Measurements from ENCODE around the gene CTBP2.

DNA sequence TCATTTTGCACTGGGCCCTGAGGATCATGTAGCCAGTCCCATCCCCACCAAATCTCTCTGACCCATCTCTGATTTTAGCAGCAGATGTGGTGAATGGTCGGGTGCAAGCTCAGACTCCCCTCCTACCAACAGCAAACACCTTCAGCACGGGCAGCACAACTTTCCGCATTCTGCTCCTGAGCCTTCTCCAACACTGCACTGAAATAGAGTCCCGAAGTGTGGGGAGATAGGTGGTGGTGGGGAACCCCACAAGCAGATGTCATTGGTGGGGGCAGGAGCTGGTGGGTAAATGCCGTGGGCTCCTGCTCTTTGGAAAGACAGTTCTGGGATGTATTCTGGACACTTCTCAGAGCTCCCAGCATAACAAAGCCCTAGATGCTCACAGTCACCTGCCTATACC is 9.6 kb upstream of the CTBP2 start:
- TF ChIP-seq, protein P1, sequence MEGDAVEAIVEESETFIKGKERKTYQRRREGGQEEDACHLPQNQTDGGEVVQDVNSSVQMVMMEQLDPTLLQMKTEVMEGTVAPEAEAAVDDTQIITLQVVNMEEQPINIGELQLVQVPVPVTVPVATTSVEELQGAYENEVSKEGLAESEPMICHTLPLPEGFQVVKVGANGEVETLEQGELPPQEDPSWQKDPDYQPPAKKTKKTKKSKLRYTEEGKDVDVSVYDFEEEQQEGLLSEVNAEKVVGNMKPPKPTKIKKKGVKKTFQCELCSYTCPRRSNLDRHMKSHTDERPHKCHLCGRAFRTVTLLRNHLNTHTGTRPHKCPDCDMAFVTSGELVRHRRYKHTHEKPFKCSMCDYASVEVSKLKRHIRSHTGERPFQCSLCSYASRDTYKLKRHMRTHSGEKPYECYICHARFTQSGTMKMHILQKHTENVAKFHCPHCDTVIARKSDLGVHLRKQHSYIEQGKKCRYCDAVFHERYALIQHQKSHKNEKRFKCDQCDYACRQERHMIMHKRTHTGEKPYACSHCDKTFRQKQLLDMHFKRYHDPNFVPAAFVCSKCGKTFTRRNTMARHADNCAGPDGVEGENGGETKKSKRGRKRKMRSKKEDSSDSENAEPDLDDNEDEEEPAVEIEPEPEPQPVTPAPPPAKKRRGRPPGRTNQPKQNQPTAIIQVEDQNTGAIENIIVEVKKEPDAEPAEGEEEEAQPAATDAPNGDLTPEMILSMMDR (IDR thresholded peaks at IDR 0.05) = no peak
- no peak for TF ChIP-seq POLR2A (IDR thresholded peaks at IDR 0.05)
